Neuronal stem cell (in vitro differentiated cells): Measurements from ENCODE around the gene NECTIN2.
"Not testable (repeated sequence)": the region's sequence is repeated elsewhere in the genome, so short reads cannot be mapped to it uniquely, and the experiment has no call there.

Source experiments
- DNase-seq: peaks from one replicate; pipeline ENCODE4 v3.0.0-alpha.2; 2013; ENCODE audit warnings: low spot score
- H2AFZ ChIP-seq: one replicate; pipeline ENCODE4 v1.6.1; 2013; ENCODE audit warnings: mild to moderate bottlenecking, low read length, inconsistent platforms
- H2AK5ac ChIP-seq: 2 replicates; pipeline ENCODE4 v1.6.1; 2013; ENCODE audit warnings: low read depth, mild to moderate bottlenecking, inconsistent platforms, low read length, moderate library complexity, mixed read lengths
- H2BK120ac ChIP-seq: 2 replicates; pipeline ENCODE4 v1.6.1; 2013; ENCODE audit warnings: low read depth, mild to moderate bottlenecking, inconsistent platforms, low read length, moderate library complexity, mixed read lengths
- H2BK12ac ChIP-seq: one replicate; pipeline ENCODE4 v1.6.1; 2013; ENCODE audit warnings: low read length, inconsistent platforms
- H2BK15ac ChIP-seq: 2 replicates; pipeline ENCODE4 v1.6.1; 2013; ENCODE audit warnings: mild to moderate bottlenecking, low read length, inconsistent platforms, mixed read lengths
- H2BK5ac ChIP-seq: one replicate; pipeline ENCODE4 v1.6.1; 2013; ENCODE audit warnings: inconsistent platforms, mild to moderate bottlenecking, low read length, moderate library complexity
- H3K14ac ChIP-seq: one replicate; pipeline ENCODE4 v1.6.1; 2013; ENCODE audit warnings: low read length, inconsistent platforms
- H3K18ac ChIP-seq: 2 replicates; pipeline ENCODE4 v1.6.1; 2013; ENCODE audit warnings: low read length, inconsistent platforms
- H3K23ac ChIP-seq: 2 replicates; pipeline ENCODE4 v1.6.1; 2013; ENCODE audit warnings: low read depth, mild to moderate bottlenecking, mixed read lengths, low read length, inconsistent platforms; ENCODE audit not compliant: poor library complexity
- H3K27ac ChIP-seq: replicated peaks from 3 replicates; pipeline ENCODE4 v1.5.1; 2013; ENCODE audit warnings: low read length, inconsistent platforms
- H3K27me3 ChIP-seq, 3 experiments: 2 replicates each; pipeline ENCODE4 v1.6.1; 2013; ENCODE audit warnings: low read length in 3 of 3, mild to moderate bottlenecking in 2 of 3, inconsistent platforms in 1 of 3, low read depth in 1 of 3, mixed read lengths in 1 of 3, moderate library complexity in 1 of 3; ENCODE audit not compliant: control insufficient read depth in 3 of 3, insufficient read depth in 3 of 3
- H3K36me3 ChIP-seq, 2 donors: replicated peaks in 1 of 2; 2 replicates each; pipeline ENCODE4 v1.6.1; 2013; ENCODE audit warnings: low read length in 2 of 2; ENCODE audit not compliant: control insufficient read depth in 2 of 2, insufficient read depth in 2 of 2
- H3K4ac ChIP-seq: 2 replicates; pipeline ENCODE4 v1.6.1; 2013; ENCODE audit warnings: inconsistent platforms, mild to moderate bottlenecking, low read length, moderate library complexity
- H3K4me1 ChIP-seq, 2 donors: 1 replicate in 1 of 2; 2 replicates in 1 of 2; pipeline ENCODE4 v1.6.1; 2013; ENCODE audit warnings: low read length in 2 of 2, low read depth in 1 of 2; ENCODE audit not compliant: control insufficient read depth in 2 of 2, insufficient read depth in 1 of 2
- H3K4me2 ChIP-seq: one replicate; pipeline ENCODE4 v1.6.1; 2013; ENCODE audit warnings: mild to moderate bottlenecking, low read length, inconsistent platforms; ENCODE audit not compliant: insufficient read depth, poor library complexity, severe bottlenecking
- H3K4me3 ChIP-seq, 2 donors: 2 replicates each; pipeline ENCODE4 v1.5.1; 2013; ENCODE audit warnings: low read length in 2 of 2, mild to moderate bottlenecking in 2 of 2, inconsistent platforms in 1 of 2, moderate library complexity in 1 of 2
- H3K79me1 ChIP-seq: one replicate; pipeline ENCODE4 v1.6.1; 2013; ENCODE audit warnings: low read depth, mild to moderate bottlenecking, inconsistent platforms, low read length, moderate library complexity
- H3K9ac ChIP-seq: one replicate; pipeline ENCODE4 v1.6.1; 2013; ENCODE audit warnings: mild to moderate bottlenecking, low read depth, low read length, inconsistent platforms; ENCODE audit not compliant: poor library complexity
- H3K9me3 ChIP-seq, 2 donors: replicated peaks in 1 of 2; 2 replicates each; pipeline versions ENCODE3 to v1.6.1; 2013; ENCODE audit warnings: low read length in 2 of 2, mild to moderate bottlenecking in 2 of 2, inconsistent platforms in 1 of 2, low read depth in 1 of 2, mixed read lengths in 1 of 2, moderate library complexity in 1 of 2; ENCODE audit not compliant: control insufficient read depth in 2 of 2, insufficient read depth in 1 of 2
- H4K8ac ChIP-seq: one replicate; pipeline ENCODE4 v1.6.1; 2013; ENCODE audit warnings: low read depth, mild to moderate bottlenecking, inconsistent platforms, low read length, moderate library complexity
- H4K91ac ChIP-seq: one replicate; pipeline ENCODE4 v1.6.1; 2013; ENCODE audit warnings: low read length, low read depth, mild to moderate bottlenecking, inconsistent platforms; ENCODE audit not compliant: poor library complexity
- WGBS, 2 donors: extraction: QIAGEN DNeasy Blood & Tissue Kit; methylation state at CpG; one replicate each; pipeline ENCODE4 v1.1.7; 2013; ENCODE audit warnings: missing lambda C conversion rate in 2 of 2, mixed read lengths in 1 of 2; ENCODE audit not compliant: insufficient read length in 2 of 2, insufficient replicate concordance in 1 of 2; ENCODE audit errors: extremely low coverage in 2 of 2; 5-methylcytosine and 5-hydroxymethylcytosine counted together

NECTIN2 gene

DNA sequence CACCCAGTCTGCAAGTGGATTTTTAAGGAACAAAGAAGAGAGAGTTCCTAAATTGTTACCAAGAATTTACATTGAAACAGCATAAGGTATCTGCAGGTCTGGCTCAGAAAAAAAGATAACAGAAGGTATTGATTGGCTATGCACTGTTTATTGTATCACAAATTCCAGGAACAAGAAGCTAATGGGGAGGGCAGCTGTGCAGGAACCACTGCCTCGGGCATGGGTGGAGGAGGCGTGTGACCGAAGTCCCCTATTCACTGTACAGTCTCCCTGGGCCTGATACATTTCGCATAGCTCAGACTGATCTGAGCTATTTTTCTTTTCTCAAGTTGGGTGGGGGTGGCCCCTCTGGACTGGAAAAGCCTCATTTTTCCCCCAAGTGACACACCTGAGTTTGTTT, 11.7 kb downstream of the NECTIN2 start:
- Histone ChIP-seq H2BK12ac (no peak overlapping the region), H3K36me3 (peaks cover 28 to 59% of the 10 kb centered on the region in 2 donors), H3K9me3 (peaks cover 0 to 2% of the 10 kb centered on the region in 2 donors), H2BK5ac (no peak overlapping the region), H2BK120ac (no peak overlapping the region), H3K9ac (no peak overlapping the region), H2BK15ac (no peak overlapping the region), H4K91ac (no peak overlapping the region), H2AK5ac (no peak overlapping the region), H3K4me3 (no peak overlapping the region), H3K23ac (no peak overlapping the region), H3K27me3 (no peaks in the 10 kb centered on the region), H3K4me2 (no peak overlapping the region), H4K8ac (no peak overlapping the region), H3K79me1 (peaks cover 18% of the 10 kb centered on the region), H3K4me1 (no peaks in the 10 kb centered on the region), H3K4ac (no peak overlapping the region), H3K27ac (no peak overlapping the region), H2AFZ (no peak overlapping the region), H3K18ac (no peak overlapping the region), H3K14ac (no peak overlapping the region)
- no CpG with 5 or more reads among the region's 4 CpGs for WGBS, 2 donors
- no peak for DNase-seq

DNA sequence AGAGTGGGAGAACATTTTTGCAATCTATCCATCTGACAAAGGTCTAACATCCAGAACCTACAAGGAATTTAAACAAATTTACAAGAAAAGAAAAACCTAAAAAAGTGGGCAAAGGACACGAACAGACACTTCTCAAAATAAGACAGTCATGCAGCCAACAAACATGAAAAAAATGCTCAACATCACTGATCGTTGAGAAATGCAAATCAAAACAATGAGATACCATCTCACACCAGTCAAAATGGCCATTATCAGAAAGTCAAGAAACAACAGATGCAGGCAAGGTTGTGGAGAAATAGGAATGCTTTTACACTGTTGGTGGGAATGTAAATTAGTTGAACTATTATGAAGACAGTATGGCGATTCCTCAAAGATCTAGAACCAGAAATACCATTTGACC, 15.5 kb downstream of the NECTIN2 start:
- not testable (repeated sequence) for H2BK15ac ChIP-seq, H2AK5ac ChIP-seq

DNA sequence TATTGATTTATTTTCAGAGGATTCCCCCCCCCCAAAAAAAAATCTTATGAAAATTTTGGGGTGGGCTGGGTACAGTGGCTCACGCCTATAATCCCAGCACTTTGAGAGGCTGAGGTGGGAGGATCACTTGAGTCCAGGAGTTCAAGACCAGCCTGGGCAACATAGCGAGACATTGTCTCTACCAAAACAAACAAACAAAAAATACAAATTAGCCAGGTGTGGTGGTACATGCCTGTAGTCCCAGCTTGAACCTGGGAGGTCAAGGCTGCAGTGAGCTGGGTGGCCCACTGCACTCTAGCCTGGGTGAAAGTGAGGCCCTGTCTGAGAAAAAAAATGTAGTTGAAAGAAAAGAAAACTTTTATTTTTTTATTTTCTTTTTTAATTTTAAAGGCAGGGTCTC, 17.9 kb downstream of the NECTIN2 start:
- no peak overlapping the region for H2BK12ac ChIP-seq
- no peak overlapping the region for H3K18ac ChIP-seq
- H2AK5ac ChIP-seq: no peak overlapping the region
- H3K4me3 ChIP-seq: no peak overlapping the region
- no peak overlapping the region for H3K23ac ChIP-seq
- no peaks in the 10 kb centered on the region for H3K4me1 ChIP-seq
- no peak overlapping the region for H3K27ac ChIP-seq
- no peak overlapping the region for H3K4me2 ChIP-seq
- H2AFZ ChIP-seq: no peak overlapping the region
- no peak overlapping the region for H2BK120ac ChIP-seq
- peaks cover 0 to 2% of the 10 kb centered on the region in 2 donors for H3K9me3 ChIP-seq
- no peaks in the 10 kb centered on the region for H3K27me3 ChIP-seq
- no peak overlapping the region for H2BK5ac ChIP-seq
- no peak for DNase-seq
- no peak overlapping the region for H3K9ac ChIP-seq
- peaks cover 42 to 72% of the 10 kb centered on the region in 2 donors for H3K36me3 ChIP-seq
- H4K8ac ChIP-seq: no peak overlapping the region
- no peak overlapping the region for H4K91ac ChIP-seq
- peaks cover 21% of the 10 kb centered on the region for H3K79me1 ChIP-seq
- H3K4ac ChIP-seq: no peak overlapping the region
- no peak overlapping the region for H2BK15ac ChIP-seq
- no peak overlapping the region for H3K14ac ChIP-seq
- no CpG with 5 or more reads among the region's 2 CpGs for whole genome bisulfite sequencing, 2 donors

More for the DNA sequence above, 15.5 kb downstream of the NECTIN2 start:
- H3K27me3 ChIP-seq, H3K4me3 ChIP-seq, H3K4ac ChIP-seq, DNase-seq, H2BK120ac ChIP-seq, H4K8ac ChIP-seq, H2BK12ac ChIP-seq, H3K4me1 ChIP-seq, H3K18ac ChIP-seq, H3K9me3 ChIP-seq, H3K14ac ChIP-seq, H3K23ac ChIP-seq, H2AFZ ChIP-seq, H2BK5ac ChIP-seq, H3K4me2 ChIP-seq, H3K27ac ChIP-seq, H4K91ac ChIP-seq, H3K9ac ChIP-seq: not testable (repeated sequence)
- no CpG with 5 or more reads among the region's 3 CpGs for WGBS, 2 donors
- Histone ChIP-seq H3K36me3 (peaks cover 35 to 61% of the 10 kb centered on the region in 2 donors), H3K79me1 (peaks cover 17% of the 10 kb centered on the region)

DNA sequence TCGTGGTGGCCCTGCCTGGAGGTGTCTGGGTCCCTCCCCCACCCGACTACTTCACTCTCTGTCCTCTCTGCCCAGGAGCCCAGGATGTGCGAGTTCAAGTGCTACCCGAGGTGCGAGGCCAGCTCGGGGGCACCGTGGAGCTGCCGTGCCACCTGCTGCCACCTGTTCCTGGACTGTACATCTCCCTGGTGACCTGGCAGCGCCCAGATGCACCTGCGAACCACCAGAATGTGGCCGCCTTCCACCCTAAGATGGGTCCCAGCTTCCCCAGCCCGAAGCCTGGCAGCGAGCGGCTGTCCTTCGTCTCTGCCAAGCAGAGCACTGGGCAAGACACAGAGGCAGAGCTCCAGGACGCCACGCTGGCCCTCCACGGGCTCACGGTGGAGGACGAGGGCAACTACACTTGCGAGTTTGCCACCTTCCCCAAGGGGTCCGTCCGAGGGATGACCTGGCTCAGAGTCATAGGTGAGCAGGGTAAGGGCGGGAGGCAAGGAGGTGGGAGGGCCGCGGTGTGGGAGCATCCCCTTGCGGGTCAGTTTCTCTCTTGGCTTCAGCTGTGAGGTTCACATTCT, 19.2 kb downstream of the NECTIN2 start:
- WGBS, 2 donors: no CpG with 5 or more reads among the region's 27 CpGs
- Histone ChIP-seq H3K27me3 (no peaks in the 10 kb centered on the region), H4K8ac (no peak overlapping the region), H3K9me3 (no peaks in the 10 kb centered on the region), H3K14ac (no peak overlapping the region), H3K79me1 (peaks cover 21% of the 10 kb centered on the region), H3K9ac (no peak overlapping the region), H3K4me1 (no peaks in the 10 kb centered on the region), H3K27ac (no peak overlapping the region), H2BK5ac (no peak overlapping the region), H3K18ac (peak overlapping the region; percentile 35), H3K4me2 (no peak overlapping the region), H2BK15ac (no peak overlapping the region), H3K4ac (no peak overlapping the region), H2AK5ac (no peak overlapping the region), H2BK120ac (peak overlapping the region; percentile 54), H3K23ac (peak overlapping the region; percentile 55), H4K91ac (no peak overlapping the region), H3K4me3 (peak overlapping the region in 1 of 2 donors; percentile 5), H2AFZ (no peak overlapping the region), H3K36me3 (peaks cover 40 to 68% of the 10 kb centered on the region in 2 donors), H2BK12ac (no peak overlapping the region)
- DNase-seq: no peak
